ENCODE results near the gene SUPT3H.
A peak's percentile ranks its signal among the peaks of the same experiment; 100 is the strongest.
"Not testable (repeated sequence)": the region's sequence is repeated elsewhere in the genome, so short reads cannot be mapped to it uniquely, and the experiment has no call there.

SUPT3H gene

DNA sequence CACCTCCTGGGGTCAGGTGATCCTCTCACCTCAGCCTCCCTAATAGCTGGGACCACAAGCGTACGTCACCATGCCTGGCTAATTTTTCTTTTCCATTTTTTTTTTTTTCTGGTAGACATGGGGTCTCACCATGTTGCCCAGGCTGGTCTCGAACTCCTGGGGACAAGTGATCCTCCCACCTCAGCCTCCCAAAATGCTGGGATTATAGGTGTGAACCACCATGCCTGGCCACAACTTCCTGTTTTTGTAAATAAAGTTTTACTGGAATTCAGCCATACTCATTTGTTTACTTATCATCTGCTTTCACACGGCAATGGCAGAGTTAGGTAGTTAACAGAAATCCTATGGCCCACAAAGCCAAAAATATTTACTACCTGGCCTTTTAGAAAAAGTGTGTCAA is 57.4 kb downstream of the SUPT3H start:
- DNase-seq, result no peak

DNA sequence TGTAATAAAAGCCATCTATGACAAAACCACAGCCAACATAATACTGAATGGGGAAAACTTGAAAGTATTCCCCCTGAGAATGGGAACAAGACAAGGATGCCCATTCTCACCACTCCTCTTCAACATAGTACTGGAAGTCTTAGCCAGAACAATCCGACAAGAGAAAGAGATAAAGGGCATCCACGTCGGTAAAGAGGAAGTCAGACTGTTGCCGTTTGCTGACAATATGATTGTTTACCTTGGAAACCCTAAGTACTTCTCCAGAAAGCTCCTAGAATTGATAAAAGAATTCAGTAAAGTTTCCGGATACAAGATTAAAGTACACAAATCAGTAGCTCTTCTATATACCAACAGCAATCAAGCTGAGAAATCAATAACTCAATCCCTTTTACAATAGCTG is 63.6 kb downstream of the SUPT3H start:
- no peak for DNase-seq

DNA sequence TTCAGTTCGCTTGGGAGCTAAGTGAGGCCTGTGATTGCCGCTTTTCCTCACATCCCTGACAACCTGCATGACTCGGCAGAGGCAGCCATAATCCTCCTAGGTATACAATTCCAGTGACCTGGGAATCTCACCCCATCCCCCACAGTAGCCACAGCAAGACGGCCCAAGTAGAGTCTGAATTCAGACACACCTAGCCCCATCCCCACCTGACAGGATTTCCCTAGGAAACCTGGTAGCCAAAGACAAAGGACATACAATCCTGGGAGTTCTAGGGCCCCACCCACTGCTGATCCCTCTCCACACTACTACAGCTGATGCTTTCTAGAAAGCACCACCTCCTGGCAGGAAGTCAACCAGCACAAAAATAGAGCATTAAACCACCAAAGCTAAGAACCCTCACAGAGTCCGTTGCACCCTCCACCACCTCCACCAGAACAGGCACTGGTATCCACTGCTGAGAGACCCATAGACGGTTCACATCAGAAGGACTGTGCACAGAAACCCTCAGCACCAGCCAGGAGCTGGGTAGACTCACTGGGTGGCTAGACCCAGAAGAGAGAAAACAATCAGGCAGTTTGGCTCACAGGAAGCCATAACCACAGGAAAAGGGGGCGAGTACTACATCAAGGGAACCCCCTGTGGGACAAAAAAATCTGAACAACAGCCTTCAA is 67.5 kb downstream of the SUPT3H start:
- DNase-seq, result no peak

DNA sequence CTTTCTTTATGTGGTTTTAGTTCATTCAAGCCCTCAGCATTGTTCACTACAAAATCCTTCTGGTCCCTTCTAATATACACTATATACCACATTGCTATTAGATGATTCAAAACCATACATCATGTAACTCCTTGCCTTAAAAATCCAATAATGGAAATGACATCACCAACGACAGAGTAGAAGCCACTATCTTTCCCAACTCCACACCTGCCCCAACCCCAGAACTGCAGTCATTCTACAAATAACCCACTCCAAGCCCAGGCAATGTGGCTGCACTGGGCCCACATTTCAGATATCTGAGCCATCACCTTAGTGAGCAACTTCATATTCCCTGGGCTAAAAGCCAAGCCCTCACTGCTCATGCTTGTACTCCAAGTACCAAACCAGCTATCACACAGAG is 72.2 kb downstream of the SUPT3H start:
- no peak for DNase-seq

DNA sequence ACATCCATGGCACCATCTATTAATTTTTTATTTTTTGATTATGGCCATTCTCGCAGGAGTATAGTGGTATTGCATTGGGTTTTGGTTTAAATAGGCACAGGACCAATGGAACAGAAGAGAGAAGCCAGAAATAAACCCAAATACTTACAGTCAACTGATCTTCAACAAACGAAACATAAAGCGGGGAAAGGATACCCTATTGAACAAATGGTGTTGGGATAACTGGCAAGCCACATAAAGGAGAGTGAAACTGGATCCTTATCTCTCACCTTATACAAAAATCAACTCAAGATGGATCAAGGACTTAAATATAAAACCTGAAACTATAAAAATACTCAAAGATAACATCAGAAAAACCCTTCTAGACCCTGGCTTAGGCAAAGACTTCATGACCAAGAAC is 74.9 kb downstream of the SUPT3H start:
- DNase-seq, result no peak

DNA sequence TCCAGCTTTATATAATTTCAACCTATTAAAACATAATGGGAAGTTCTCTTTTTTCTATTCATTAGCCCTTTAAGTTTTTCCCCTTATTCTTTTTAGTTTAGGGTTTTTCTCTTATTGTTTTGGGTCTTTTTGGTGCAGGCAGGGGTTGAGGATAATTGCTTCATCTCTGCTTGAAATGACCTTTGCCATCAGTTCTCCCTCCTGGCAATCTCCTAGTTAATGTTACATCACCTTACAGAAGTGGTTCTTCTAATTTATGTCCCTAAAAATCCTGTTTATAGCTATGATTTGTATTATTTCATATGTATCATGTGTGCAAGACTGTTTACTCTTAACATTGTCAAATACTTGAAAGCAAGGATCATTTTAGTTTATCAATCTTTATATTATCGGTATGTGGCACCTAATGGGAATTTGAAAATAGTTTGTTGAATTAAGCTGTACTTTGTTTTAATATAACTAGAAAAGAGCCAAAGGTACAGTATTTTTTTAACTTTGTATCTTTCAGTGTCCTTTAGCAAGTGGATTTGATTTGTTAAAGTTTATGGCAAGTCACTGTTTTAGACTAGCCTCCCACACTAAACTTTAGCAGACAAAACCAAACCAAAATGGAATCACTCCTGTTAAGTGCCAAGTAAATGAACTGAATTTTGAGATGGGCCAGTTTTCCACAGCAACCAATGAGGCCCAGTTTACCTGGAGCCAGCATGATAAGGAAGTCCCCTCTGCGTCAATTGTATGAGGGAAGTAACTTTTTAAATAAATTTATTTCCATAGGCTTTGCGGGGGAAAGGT is 76.2 kb downstream of the SUPT3H start:
- DNase-seq, result no peak

DNA sequence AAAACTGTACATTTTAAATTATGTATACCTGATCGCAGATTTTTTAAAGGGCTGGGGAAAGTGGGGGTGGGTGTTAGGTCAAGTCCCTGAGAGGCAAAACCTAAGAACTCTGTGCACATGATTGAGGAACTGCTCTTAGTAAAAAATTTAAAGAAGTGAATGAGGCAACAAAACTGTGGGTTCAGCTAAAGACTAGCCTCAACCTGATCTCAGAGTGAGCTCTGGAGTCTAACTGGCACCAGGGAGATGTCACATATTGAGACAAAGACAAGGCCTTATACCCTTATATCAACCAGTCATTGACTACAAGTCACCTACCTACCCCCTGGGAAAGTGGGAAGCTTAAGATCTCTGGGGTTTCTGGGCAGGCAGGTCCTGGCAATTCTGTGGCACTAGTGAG is 77.0 kb downstream of the SUPT3H start:
- DNase-seq, result no peak

DNA sequence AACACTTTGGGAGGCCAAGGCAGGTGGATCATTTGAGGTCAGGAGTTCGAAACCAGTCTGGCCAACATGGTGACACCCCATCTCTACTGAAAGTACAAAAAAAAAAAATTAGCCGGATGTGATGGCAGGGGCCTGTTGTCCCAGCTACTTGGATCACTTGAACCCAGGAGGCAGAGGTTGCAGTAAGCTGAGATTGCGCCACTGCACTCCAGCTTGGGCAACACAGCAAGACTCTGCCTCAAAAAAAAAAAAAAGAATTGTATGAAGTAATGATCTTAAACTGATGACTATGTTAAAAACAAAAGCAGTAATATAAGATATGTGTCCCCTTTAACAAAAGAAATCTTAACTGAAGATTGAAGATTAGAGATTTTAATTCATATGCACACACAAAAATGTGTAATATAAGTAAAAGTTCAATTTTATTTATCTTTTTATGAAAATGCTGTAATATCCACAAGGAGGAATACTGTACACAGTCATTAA is 78.6 kb downstream of the SUPT3H start:
- no peak for DNase-seq

DNA sequence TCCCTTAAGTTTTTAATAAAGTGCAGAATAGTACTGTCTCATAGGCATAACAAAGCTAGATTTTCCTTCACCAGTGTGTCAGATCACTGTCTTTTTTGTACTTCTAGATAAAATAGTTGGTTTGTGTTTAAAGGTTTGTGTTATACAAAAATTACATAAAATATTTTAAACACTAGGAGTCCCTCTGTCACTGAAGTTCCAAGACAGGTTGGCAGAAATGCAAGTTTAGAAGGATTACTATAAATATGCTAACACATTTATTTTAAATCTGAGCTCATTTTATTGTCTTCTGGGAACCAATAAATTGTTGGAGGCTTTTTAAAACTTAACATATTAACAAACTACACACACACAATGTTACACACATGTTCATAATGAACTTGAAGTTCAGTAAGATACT is 80.4 kb downstream of the SUPT3H start:
- no peak for DNase-seq

DNA sequence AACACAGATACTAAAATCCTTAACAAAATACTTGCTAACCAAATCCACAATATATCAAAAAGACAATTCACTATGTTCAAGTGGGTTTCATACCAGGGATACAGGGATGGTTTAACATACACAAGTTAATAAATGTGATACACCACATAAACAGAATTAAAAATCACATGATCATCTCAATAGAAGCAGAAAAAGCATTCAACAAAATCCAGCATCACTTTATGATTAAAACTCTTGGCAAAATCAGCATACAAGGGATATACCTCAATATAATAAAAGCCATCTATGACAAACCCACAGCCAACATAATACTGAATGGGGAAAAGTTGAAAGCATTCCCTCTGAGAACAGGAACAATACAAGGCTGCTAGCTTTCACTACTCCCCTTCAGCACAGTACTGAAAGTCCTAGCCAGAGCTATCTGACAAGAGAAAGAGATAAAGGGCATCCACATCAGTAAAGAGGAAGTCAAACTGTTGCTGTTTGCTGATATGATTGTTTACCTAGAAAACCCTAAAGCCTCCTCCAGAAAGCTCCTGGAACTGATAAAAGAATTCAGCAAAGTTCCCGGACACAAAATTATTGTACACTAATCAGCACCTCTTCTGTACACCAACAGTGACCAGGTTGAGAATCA is 83.6 kb downstream of the SUPT3H start:
- DNase-seq, result not testable (repeated sequence)

DNA sequence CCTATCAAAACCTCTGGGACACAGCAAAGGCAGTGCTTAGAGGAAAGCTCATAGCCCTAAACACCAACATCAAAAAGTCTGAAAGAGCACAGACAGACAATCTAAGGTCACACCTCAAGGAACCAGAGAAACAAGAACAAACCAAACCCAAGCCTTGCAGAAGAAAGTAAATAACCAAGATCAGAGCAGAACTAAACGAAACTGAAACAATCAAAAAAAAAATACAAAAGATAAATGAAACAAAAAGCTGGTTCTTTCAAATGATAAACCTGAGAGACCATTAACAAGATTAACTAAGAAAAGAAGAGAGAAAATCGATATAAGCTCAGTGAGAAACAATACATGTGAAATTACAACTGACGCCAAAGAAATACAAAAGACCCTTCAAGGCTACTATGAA is 84.4 kb downstream of the SUPT3H start:
- no peak for DNase-seq

DNA sequence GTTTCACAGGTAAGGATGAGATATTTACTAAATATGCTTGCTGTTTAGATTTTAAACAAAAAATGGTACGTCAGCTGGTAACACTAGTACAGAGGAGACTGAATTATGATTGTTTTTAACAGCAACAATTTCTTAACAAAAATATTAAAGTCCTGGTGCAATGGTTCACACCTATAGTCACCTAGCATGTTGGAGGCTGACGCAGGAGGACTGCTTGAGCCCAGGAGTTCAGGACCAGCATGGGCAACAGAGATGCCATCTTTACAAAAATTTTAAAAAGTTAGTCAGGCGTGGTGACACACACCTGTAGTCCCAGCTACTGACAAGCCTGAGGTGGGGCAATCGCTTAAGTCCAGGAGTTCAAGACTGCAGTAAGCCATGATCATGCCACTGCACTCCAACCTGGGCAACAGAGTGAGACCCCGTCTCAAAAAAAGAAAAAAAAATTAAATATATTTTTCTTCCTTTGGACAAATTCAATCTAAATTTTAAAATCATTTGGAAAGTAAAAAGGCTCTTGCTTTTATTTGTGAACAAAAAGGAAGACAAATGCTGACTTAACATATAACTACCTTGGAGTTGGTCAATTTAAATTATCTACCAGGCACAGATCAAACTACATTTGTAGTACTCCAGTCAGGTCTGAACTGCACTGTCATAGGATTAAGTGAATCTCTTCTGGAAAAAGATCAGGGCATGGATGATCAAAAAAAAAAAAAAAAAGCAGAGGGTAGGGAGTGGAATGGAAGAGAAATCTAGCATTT is 87.8 kb downstream of the SUPT3H start:
- no peak for DNase-seq

DNA sequence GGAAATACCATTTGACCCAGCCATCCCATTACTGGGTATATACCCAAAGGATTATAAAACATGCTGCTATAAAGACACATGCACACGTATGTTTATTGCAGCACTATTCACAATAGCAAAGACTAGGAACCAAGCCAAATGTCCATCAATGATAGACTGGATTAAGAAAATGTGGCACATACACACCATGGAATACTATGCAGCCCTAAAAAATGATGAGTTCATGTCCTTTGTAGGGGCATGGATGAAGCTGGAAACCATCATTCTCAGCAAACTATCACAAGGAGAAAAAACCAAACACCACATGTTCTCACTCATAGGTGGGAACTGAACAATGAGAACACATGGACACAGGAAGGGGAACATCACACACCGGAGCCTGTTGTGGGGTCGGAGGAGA is 91.0 kb downstream of the SUPT3H start:
- not testable (repeated sequence) for DNase-seq

DNA sequence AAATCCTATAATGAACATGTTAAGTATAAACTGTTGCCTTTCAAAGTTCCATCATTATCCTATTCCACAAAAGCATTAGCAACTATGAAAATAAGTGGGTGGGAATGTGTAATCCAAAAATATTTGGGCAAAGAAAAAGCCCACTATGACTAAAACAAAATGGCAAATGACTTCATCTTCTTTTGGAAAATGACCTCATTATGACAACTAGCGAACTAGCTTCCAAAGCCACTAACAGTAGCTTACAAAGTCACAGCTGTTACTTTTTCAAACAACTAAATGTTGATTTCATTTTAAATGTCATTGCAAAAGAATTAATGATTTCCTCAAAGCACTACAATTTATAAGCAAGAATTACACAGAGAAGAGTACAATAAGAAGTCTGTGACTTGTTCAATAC is 99.4 kb downstream of the SUPT3H start:
- no peak for DNase-seq

DNA sequence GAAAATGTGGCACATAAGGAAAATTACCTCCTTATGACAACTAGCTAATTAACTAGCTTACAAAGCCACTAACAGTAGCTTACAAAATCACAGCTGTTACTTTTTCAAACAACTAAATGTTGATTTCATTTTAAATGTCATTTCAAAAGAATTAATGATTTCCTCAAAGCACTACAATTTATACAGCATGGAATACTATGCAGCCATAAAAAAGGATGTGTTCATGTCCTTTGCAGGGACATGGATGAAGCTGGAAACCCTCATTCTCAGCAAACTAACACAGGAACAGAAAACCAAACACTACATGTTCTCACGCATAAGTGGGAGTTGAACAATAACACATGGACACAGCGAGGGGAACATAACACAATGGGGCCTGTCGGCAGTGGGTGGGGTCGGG is 100.0 kb downstream of the SUPT3H start:
- not testable (repeated sequence) for DNase-seq

DNA sequence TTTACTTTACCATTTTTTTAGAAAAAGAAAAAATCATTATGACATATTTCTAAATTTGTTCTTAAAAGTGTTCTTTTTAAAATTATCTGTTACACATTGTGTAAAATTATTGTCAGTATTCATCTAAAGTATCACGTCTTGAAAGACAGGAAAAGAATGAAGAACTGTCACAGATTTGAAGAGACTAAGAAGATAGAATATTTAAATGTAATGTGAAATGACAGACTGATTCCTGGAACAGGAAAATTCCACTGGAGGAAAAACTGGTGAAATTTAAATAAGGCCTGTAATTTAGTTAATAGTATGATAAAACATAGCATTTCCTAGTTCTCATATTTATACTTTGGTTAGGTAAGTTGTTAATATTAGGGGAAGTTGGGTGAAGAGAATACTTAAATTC is 102.4 kb downstream of the SUPT3H start:
- DNase-seq, result no peak

DNA sequence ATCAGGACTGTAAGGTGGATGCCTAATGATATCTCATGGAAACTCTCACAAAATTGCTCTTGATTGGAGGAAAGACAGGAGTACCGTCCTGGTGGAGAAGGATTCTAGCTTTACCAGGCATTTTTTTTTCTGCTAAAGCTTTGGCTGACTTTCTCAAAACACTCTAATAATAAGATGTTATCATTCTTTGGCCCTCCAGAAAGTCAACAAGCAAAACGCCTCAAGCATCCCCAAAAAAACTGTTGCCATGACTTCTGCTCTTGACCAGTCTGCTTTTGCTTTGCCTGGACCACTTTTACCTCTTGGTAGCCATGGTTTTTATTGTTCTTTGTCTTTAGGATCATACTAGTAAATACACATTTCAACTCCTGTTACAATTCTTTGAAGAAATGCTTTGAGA is 105.1 kb downstream of the SUPT3H start:
- DNase-seq, result peak; percentile 6

DNA sequence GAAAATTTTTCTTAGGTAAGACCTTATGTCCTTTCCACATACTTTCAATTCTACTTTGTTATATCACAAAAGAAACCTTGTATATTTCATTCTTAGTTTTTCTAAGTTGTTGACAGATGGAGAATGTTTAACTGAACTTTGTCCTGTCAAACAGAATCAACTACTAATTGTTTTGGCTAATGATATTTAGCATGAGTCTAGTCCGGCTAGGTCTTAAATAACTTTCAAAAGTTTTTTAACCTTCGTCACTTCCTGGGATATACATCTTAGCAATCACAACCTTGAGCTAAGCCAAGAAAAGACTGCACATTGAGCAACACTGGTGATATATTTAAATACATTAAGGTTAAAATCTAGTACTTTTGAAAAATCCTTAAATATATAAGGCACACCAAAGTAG is 112.5 kb downstream of the SUPT3H start:
- no peak for DNase-seq

DNA sequence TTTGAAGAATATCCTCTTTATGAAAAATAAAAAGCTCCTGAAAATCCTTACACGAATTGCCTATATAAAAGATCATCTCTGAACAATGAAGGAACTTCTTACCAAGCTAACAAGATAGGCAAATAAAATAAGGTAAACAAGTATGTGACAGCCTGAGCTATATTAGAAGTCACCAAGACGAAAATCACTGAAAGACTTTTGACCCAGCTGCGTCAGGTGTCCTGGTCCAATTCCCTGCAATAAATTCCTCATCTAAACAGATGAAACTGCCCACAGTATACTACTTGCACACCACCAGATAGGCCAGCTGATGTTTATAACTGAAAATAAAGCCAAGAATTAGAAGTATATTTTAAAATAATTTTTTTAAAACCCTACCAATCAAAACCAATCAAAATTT is 117.0 kb downstream of the SUPT3H start:
- DNase-seq, result no peak

DNA sequence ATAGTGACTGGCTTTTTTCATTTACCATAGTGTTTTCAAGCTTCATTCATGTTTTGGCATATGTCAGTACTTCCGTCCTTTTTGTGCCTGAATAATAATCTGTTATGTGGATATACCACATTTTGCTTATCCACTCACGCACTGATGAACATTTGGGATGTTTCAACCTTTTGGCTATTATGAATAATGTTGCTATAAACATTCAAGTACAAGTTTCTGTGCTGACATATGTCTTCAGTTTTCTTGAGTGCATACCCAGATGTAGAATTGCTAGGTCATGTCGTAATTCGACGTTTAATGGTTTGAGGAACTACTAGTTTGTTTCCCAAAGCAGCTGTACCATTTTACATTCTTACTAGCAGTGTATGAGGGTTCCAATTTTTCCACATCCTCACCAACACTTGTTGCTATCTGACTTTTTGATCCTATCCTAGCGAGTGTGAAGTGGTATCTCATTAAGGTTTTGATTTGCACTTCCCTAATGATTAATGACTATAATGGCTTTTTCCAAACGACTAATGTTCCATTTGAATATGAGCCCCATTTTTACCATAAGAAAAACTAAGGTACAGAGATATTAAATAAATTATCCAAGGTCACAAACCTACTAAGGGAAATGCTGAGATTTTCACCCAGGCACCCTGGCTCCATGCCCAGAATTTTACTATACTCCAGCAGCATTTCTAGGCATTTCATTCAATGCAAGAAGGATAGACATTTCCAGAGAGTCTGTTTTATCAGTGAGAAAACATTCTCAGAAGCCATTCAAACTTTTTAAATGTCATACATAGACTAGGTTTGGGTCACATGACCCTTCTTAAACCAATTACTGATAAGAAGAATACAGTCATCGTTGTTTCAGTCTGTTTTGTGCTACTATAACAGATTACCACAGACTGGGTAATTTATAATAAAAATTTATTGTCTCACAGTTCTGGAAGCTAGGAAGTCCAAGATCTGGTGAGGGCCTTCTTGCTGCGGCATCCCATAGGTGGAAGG is 120.7 kb downstream of the SUPT3H start:
- DNase-seq, result no peak

DNA sequence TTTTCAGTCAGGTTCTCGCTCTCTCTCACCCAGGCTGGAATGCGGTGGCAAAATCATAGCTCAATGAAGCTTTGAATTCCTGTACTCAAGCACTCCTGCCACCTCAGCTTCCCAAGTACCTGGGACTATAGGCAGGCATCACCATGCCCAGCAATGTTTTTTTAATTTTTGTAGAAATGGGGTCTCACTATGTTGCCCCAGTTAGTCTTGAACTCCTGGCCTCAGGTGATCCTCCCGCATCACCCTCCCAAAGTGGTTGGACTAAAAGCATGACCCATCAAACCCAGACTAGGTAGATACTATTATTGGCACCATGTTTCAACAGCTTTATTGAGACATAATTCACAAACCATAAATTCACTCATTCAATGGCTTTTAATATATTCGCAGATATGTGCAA is 122.3 kb downstream of the SUPT3H start:
- no peak for DNase-seq

DNA sequence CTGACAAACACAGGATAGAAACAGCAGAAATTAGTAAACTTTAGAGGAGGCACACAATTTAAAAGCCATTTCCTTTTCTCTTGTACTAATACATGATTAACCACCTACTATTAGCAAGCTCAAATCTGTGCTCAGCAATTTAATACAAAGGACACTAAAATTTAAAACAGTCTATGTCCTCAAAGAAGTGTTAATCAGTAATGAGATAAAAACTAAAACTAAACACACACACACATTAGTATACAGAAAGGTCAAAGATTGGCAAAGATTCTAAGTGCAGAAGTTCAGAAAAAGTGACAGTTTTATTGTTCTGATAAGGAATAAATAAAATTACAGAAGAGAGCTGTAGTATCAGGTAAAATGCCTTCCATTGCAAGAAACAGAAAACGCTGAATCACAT is 123.5 kb downstream of the SUPT3H start:
- DNase-seq, result no peak
